ENCODE results near the gene COA8.
A peak's percentile ranks its signal among the peaks of the same experiment; 100 is the strongest.
"Not testable (repeated sequence)": the region's sequence is repeated elsewhere in the genome, so short reads cannot be mapped to it uniquely, and the experiment has no call there.

COA8 gene

GRCh38 chr14:103524002-103524935, 38.5 kb upstream of the COA8 start:
- no peak overlapping the region for H3K9ac ChIP-seq (ENCODE audit: low read length)
- no peak overlapping the region for H3K4me3 ChIP-seq (ENCODE audit: insufficient read depth in 1 of 2, low read depth in 1 of 2, low read length in 2 of 2)
- H4K8ac ChIP-seq (ENCODE audit: low read length), result no peak overlapping the region
- no peak overlapping the region for H2BK5ac ChIP-seq (ENCODE audit: low read depth, low read length, poor library complexity, severe bottlenecking)
- 73% methylated on average over 11 of the region's 12 CpGs for WGBS
- no peak overlapping the region for H2AFZ ChIP-seq (ENCODE audit: low read depth, low read length)
- no peak overlapping the region for H3K4ac ChIP-seq (ENCODE audit: low read depth in 1 of 2, low read length in 2 of 2)
- no peak overlapping the region for H2BK120ac ChIP-seq (ENCODE audit: low read depth, low read length)
- DNase-seq, result no peak
- peaks cover 9% of the 10 kb centered on the region for H3K79me1 ChIP-seq (replicated peaks; ENCODE audit: low read length, poor library complexity, severe bottlenecking)
- H3K27me3 ChIP-seq (ENCODE audit: control insufficient read depth in 1 of 2, insufficient read depth in 1 of 2, low read length in 2 of 2), result peaks cover 10 to 15% of the 10 kb centered on the region in 2 experiments
- H2BK15ac ChIP-seq (ENCODE audit: low read depth, poor library complexity, severe bottlenecking), result no peak overlapping the region
- no peak overlapping the region for H3K23ac ChIP-seq (ENCODE audit: low read length in 2 of 2)
- peaks cover 69% of the 10 kb centered on the region for H3K4me1 ChIP-seq (ENCODE audit: control insufficient read depth, insufficient read depth, low read depth, low read length)
- no peak overlapping the region for H2AK5ac ChIP-seq (ENCODE audit: low read length, severe bottlenecking)
- H3K14ac ChIP-seq (ENCODE audit: low read length in 2 of 2), result no peak overlapping the region
- H3K27ac ChIP-seq (ENCODE audit: low read length, poor library complexity, severe bottlenecking), result no peak overlapping the region
- peaks cover 0 to 4% of the 10 kb centered on the region in 2 experiments for H3K36me3 ChIP-seq (ENCODE audit: control insufficient read depth in 1 of 2, insufficient read depth in 2 of 2, low read depth in 1 of 2, low read length in 2 of 2)
- no peak overlapping the region for H3K18ac ChIP-seq (ENCODE audit: low read depth in 1 of 2, low read length in 2 of 2)
- no peak overlapping the region for H4K91ac ChIP-seq (ENCODE audit: low read length)
- no peak overlapping the region for H2BK12ac ChIP-seq (ENCODE audit: low read length in 2 of 2)
- no peaks in the 10 kb centered on the region for H3K9me3 ChIP-seq (ENCODE audit: control insufficient read depth, low read length)
- no peak overlapping the region for H3K4me2 ChIP-seq (ENCODE audit: low read length, poor library complexity, severe bottlenecking)

- H3K4me3 ChIP-seq (ENCODE audit: insufficient read depth in 1 of 2, low read depth in 1 of 2, low read length in 2 of 2); H2BK12ac ChIP-seq (ENCODE audit: low read length in 2 of 2); H3K18ac ChIP-seq (ENCODE audit: low read depth in 1 of 2, low read length in 2 of 2); H3K14ac ChIP-seq (ENCODE audit: low read length in 2 of 2); H4K91ac ChIP-seq (ENCODE audit: low read length); H3K23ac ChIP-seq (ENCODE audit: low read length in 2 of 2); H3K9ac ChIP-seq (ENCODE audit: low read length); DNase-seq; H2AFZ ChIP-seq (ENCODE audit: low read depth, low read length); H3K4ac ChIP-seq (ENCODE audit: low read depth in 1 of 2, low read length in 2 of 2); H3K9me3 ChIP-seq (ENCODE audit: control insufficient read depth, low read length); H2BK5ac ChIP-seq (ENCODE audit: low read depth, low read length, poor library complexity, severe bottlenecking); H2BK15ac ChIP-seq (ENCODE audit: low read depth, poor library complexity, severe bottlenecking); H3K36me3 ChIP-seq (ENCODE audit: control insufficient read depth in 1 of 2, insufficient read depth in 2 of 2, low read depth in 1 of 2, low read length in 2 of 2); H4K8ac ChIP-seq (ENCODE audit: low read length); H2BK120ac ChIP-seq (ENCODE audit: low read depth, low read length): not testable (repeated sequence)
- Histone ChIP-seq H3K27me3 (ENCODE audit: control insufficient read depth in 1 of 2, insufficient read depth in 1 of 2, low read length in 2 of 2) (peaks cover 10 to 15% of the 10 kb centered on the region in 2 experiments), H3K4me1 (ENCODE audit: control insufficient read depth, insufficient read depth, low read depth, low read length) (peaks cover 73% of the 10 kb centered on the region), H3K4me2 (ENCODE audit: low read length, poor library complexity, severe bottlenecking) (peak overlapping the region; percentile 17), H2AK5ac (ENCODE audit: low read length, severe bottlenecking) (peak overlapping the region; percentile 3), H3K27ac (ENCODE audit: low read length, poor library complexity, severe bottlenecking) (peak overlapping the region; percentile 61), H3K79me1 (replicated peaks; ENCODE audit: low read length, poor library complexity, severe bottlenecking) (peaks cover 19% of the 10 kb centered on the region)
- WGBS, result 70% methylated on average over 17 of the region's 17 CpGs
Measured at GRCh38 chr14:103525430-103526246, 37.1 kb upstream of the COA8 start.

GRCh38 chr14:103526247-103526913, 36.4 kb upstream of the COA8 start:
- Histone ChIP-seq H3K18ac (ENCODE audit: low read depth in 1 of 2, low read length in 2 of 2) (no peak overlapping the region), H2BK5ac (ENCODE audit: low read depth, low read length, poor library complexity, severe bottlenecking) (no peak overlapping the region), H3K4me3 (ENCODE audit: insufficient read depth in 1 of 2, low read depth in 1 of 2, low read length in 2 of 2) (no peak overlapping the region), H3K9ac (ENCODE audit: low read length) (no peak overlapping the region), H3K9me3 (ENCODE audit: control insufficient read depth, low read length) (no peaks in the 10 kb centered on the region), H2BK15ac (ENCODE audit: low read depth, poor library complexity, severe bottlenecking) (peak overlapping the region; percentile 33), H4K91ac (ENCODE audit: low read length) (no peak overlapping the region), H3K4me1 (ENCODE audit: control insufficient read depth, insufficient read depth, low read depth, low read length) (peaks cover 73% of the 10 kb centered on the region), H3K27me3 (ENCODE audit: control insufficient read depth in 1 of 2, insufficient read depth in 1 of 2, low read length in 2 of 2) (peaks cover 10 to 15% of the 10 kb centered on the region in 2 experiments), H2AFZ (ENCODE audit: low read depth, low read length) (no peak overlapping the region), H4K8ac (ENCODE audit: low read length) (no peak overlapping the region), H3K23ac (ENCODE audit: low read length in 2 of 2) (no peak overlapping the region), H2AK5ac (ENCODE audit: low read length, severe bottlenecking) (peak overlapping the region; percentile 42), H3K4me2 (ENCODE audit: low read length, poor library complexity, severe bottlenecking) (no peak overlapping the region), H3K4ac (ENCODE audit: low read depth in 1 of 2, low read length in 2 of 2) (no peak overlapping the region), H3K79me1 (replicated peaks; ENCODE audit: low read length, poor library complexity, severe bottlenecking) (peaks cover 24% of the 10 kb centered on the region), H2BK12ac (ENCODE audit: low read length in 2 of 2) (peak overlapping the region in 1 of 2 experiments; percentile 38), H3K27ac (ENCODE audit: low read length, poor library complexity, severe bottlenecking) (no peak overlapping the region), H2BK120ac (ENCODE audit: low read depth, low read length) (no peak overlapping the region), H3K36me3 (ENCODE audit: control insufficient read depth in 1 of 2, insufficient read depth in 2 of 2, low read depth in 1 of 2, low read length in 2 of 2) (peaks cover 9 to 16% of the 10 kb centered on the region in 2 experiments), H3K14ac (ENCODE audit: low read length in 2 of 2) (no peak overlapping the region)
- no peak for DNase-seq
- WGBS, result 89% methylated on average over 7 of the region's 8 CpGs

Measured in mesenchymal stem cell (in vitro differentiated cells and primary cell).